NCI-H187 treated with DMSO at 0.1 percent for 48 hours (cell line): ENCODE data around the gene TH.
"Not testable (repeated sequence)": the region's sequence is repeated elsewhere in the genome, so short reads cannot be mapped to it uniquely, and the experiment has no call there.

Source experiments
- DNase-seq: peaks from one replicate; lab custom pipeline; 2025; lab: John Stamatoyannopoulos, UW

TH gene

GRCh38 chr11:2195756-2196088, 24.1 kb upstream of the TH start:
- DNase-seq = no peak

- no peak for DNase-seq
These were observed 23.5 kb upstream of the TH start for GRCh38 chr11:2194877-2195755.

- not testable (repeated sequence) for DNase-seq
These were observed 22.4 kb upstream of the TH start for GRCh38 chr11:2193888-2194595.

GRCh38 chr11:2193099-2193887, 21.7 kb upstream of the TH start:
- no peak for DNase-seq

- no peak for DNase-seq
These were observed 20.8 kb upstream of the TH start for GRCh38 chr11:2192435-2192834.

- DNase-seq = no peak
These were observed 20.3 kb upstream of the TH start for GRCh38 chr11:2191883-2192282.

- DNase-seq = no peak
These were observed 19.2 kb upstream of the TH start for GRCh38 chr11:2190657-2191471.

GRCh38 chr11:2189938-2190656, 18.5 kb upstream of the TH start:
- DNase-seq = no peak

GRCh38 chr11:2188745-2189144, 17.1 kb upstream of the TH start:
- no peak for DNase-seq

GRCh38 chr11:2187280-2187707, 15.7 kb upstream of the TH start:
- DNase-seq = no peak

- no peak for DNase-seq
These were observed 15.2 kb upstream of the TH start for GRCh38 chr11:2186669-2187279.

GRCh38 chr11:2185324-2186085, 13.9 kb upstream of the TH start:
- no peak for DNase-seq

- no peak for DNase-seq
These were observed 11.3 kb upstream of the TH start for GRCh38 chr11:2182692-2183474.

GRCh38 chr11:2182075-2182474, 10.5 kb upstream of the TH start:
- DNase-seq = no peak

- DNase-seq = no peak
These were observed 9.3 kb upstream of the TH start for GRCh38 chr11:2180789-2181370.

GRCh38 chr11:2180347-2180746, 8.7 kb upstream of the TH start:
- no peak for DNase-seq

- DNase-seq = no peak
These were observed 7.9 kb upstream of the TH start for GRCh38 chr11:2179516-2179915.

GRCh38 chr11:2178906-2179494, 7.4 kb upstream of the TH start:
- no peak for DNase-seq
